Stimulated activated CD8-positive, alpha-beta memory T cell treated with anti-CD3 and anti-CD28 coated beads, Interleukin-7, amount 100 ng/mL, for 48 hours (primary cell): ENCODE data around the gene NGF.

ENCODE experiments used
- DNase-seq, 2 donors: peaks; one replicate each; pipeline ENCODE4 v3.0.0-alpha.2; 2020; ENCODE audit warnings: low read depth in 1 of 2; ENCODE audit errors: extremely low read depth in 1 of 2

The NGF gene

DNA sequence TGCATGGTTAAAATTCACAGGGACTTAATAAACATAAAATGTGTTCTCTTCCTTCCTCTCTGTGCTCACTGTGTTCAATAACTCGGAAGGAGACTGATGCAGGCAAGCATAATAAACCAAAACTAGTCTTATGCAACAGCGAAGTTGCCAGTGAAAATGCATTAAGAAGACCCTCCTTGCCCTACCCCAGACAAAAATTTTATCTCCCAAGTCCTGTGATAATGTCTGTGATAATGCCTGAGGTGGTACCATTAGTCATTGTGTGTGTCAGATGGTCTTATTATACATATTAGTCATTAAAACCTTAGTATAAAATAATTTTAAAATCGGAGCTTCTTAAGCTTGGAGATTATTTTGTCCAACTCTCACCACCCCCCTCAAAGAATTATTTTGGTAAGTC, 97.8 kb downstream of the NGF start:
- no peak for DNase-seq

- no peak for DNase-seq
These were observed 98.6 kb downstream of the NGF start for GRCh38 chr1:115239426-115239825.

DNA sequence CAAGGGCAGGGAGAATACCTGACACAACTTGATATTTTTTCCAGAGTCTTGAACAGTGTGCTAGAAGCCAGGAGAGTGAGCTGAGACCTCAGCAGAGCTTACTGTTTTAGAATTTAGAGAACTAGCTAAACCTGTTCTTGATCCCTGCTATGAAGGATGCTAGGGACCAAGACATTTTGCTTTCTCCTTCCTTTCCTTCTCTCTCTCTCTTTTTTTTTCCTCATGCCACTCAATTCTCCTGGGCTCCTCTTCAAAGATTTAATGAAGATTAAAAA, 99.0 kb downstream of the NGF start:
- DNase-seq, result no peak

GRCh38 chr1:115238336-115239147, 99.5 kb downstream of the NGF start:
- no peak for DNase-seq

GRCh38 chr1:115237507-115237906, 100.5 kb downstream of the NGF start:
- DNase-seq, result no peak

DNA sequence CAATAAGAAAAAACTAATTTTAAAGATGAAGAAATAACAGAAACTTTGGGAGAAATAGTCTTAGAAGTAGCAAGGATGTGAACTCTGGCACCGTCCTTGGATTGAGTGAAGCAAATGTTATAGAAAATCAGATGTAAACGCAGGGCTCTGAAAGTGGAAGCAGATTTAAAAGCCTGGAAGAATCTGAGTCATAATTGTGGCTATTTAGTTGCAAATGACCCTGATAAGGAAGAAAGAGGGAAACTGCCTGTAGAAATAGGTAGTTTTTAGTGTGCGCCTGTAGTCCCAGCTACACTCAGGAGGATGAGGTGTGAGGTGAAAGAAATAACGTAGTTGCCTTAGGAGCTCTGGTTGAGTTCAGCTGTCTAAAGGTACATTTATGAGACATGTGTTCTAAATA, 101.0 kb downstream of the NGF start:
- no peak for DNase-seq
